ENCODE measurements around the gene MEF2A.

The MEF2A gene

DNA sequence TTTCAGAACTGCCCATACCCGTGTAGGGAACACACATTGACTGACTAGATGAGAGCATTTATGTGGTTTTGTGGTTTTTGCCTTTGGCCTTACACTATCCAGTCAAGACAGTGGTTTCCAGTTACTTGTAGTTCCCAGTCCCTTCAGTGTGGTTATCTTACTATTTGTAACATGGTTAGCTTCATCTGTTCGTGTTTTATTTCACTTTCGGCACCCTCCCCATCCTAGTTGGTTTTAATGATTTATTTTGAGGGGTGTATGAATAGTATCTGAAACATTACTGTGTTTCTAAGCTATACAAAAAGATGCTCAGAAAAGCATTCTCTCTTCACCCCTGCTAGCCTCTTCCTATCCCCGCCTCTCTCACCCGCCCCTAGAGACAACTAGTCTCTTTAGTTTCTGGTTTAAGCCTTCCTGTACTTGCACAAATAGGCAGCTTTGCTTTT is 153.3 kb downstream of the MEF2A start:
- Histone ChIP-seq H4K20me1 (ENCODE audit: insufficient read depth, low read length) (no peaks in the 10 kb centered on the region), H3K9ac (ENCODE audit: low read depth, low read length) (no peak overlapping the region), H3K4me1 (ENCODE audit: insufficient read depth, low read length) (peaks cover 24% of the 10 kb centered on the region), H2AFZ (ENCODE audit: low read depth, low read length) (no peak overlapping the region), H3K36me3 (ENCODE audit: insufficient read depth, low read length) (peaks cover 18% of the 10 kb centered on the region), H3K79me2 (ENCODE audit: insufficient read depth, low read length) (no peaks in the 10 kb centered on the region), H3K27me3 (ENCODE audit: insufficient read depth, low read length, poor library complexity) (no peaks in the 10 kb centered on the region), H3K4me2 (ENCODE audit: insufficient read depth, low read length) (no peak overlapping the region), H3K4me3 (ENCODE audit: low read depth in 1 of 2, low read length in 2 of 2) (no peak overlapping the region), H3K27ac (ENCODE audit: low read length) (0 out of 2 replicates have a peak overlapping the region, but pooled peaks have one; percentile 16), H3K9me3 (ENCODE audit: insufficient read depth, low read length, severe bottlenecking) (no peaks in the 10 kb centered on the region)
- TF ChIP-seq EZH2 (IDR thresholded peaks at IDR 0.05; ENCODE audit: borderline replicate concordance, low read depth, low read length, severe bottlenecking) = no peak
- TF ChIP-seq, protein P1, sequence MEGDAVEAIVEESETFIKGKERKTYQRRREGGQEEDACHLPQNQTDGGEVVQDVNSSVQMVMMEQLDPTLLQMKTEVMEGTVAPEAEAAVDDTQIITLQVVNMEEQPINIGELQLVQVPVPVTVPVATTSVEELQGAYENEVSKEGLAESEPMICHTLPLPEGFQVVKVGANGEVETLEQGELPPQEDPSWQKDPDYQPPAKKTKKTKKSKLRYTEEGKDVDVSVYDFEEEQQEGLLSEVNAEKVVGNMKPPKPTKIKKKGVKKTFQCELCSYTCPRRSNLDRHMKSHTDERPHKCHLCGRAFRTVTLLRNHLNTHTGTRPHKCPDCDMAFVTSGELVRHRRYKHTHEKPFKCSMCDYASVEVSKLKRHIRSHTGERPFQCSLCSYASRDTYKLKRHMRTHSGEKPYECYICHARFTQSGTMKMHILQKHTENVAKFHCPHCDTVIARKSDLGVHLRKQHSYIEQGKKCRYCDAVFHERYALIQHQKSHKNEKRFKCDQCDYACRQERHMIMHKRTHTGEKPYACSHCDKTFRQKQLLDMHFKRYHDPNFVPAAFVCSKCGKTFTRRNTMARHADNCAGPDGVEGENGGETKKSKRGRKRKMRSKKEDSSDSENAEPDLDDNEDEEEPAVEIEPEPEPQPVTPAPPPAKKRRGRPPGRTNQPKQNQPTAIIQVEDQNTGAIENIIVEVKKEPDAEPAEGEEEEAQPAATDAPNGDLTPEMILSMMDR (IDR thresholded peaks at IDR 0.05; ENCODE audit: borderline replicate concordance, extremely low read depth, low read length, poor library complexity, severe bottlenecking) = no peak
- no peak for ATAC-seq (ENCODE audit: insufficient read depth, low read depth)
- DNase-seq = no peak

DNA sequence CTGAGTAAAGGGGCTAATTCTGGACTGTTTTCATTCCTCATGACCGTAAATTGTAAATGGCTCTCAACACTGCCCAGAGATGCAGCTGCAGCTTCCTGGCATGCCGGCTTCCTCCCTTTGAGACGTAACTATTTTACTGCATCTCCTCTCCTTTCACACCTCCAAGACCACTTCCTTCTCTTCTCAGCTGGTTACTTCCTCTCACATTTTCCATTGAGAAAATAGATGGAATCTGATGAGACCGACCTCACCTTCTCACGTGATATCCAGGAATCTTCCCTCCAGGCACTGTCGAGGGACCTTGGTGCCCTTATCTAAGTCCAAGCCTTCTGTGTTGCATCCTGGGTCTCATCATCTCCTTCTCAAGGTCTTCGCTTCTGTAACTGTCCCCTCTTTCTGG is 154.7 kb downstream of the MEF2A start:
- peak; percentile 66 for ATAC-seq (ENCODE audit: insufficient read depth, low read depth)
- no peak overlapping the region for H2AFZ ChIP-seq (ENCODE audit: low read depth, low read length)
- no peak overlapping the region for H3K9ac ChIP-seq (ENCODE audit: low read depth, low read length)

DNA sequence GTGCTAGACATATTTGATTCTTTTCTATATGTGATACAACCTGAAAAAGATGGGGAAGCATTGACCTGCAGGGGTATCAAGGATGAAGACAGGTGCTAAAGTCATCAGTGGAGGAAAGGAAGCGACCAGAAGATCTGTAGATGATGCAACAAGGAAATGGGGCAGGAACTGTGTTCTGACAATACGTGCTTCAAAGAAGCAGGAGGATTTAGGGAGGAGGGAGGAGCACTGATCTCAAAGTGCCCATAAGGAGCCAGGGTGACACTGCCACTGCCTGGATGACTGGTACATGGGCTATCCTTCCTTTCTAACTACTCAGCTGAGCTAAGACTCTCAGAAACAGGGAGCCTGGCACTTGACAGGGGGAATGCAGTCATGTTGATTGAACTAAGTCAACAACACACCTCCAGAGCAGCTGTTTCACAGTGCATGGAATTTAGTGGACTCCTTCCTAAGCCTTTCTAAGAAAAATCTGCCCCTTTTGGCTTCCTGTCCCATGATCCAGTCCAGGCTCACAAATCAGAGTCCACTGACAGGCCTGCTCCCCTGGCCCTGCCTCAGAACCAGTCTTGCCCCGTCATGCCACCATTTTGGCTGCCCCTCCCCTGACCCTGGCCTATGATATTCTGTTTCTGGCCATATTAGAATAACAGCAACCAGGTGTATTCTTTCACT is 155.5 kb downstream of the MEF2A start:
- Histone ChIP-seq H3K9me3 (ENCODE audit: insufficient read depth, low read length, severe bottlenecking) (no peaks in the 10 kb centered on the region), H3K4me3 (ENCODE audit: low read depth in 1 of 2, low read length in 2 of 2) (no peak overlapping the region), H3K27me3 (ENCODE audit: insufficient read depth, low read length, poor library complexity) (no peaks in the 10 kb centered on the region), H3K9ac (ENCODE audit: low read depth, low read length) (no peak overlapping the region), H3K4me1 (ENCODE audit: insufficient read depth, low read length) (peaks cover 24% of the 10 kb centered on the region), H3K4me2 (ENCODE audit: insufficient read depth, low read length) (no peak overlapping the region), H2AFZ (ENCODE audit: low read depth, low read length) (no peak overlapping the region), H3K36me3 (ENCODE audit: insufficient read depth, low read length) (peaks cover 4% of the 10 kb centered on the region; the same call in 1 of the 2 replicates), H3K27ac (ENCODE audit: low read length) (peak overlapping the region; percentile 55), H4K20me1 (ENCODE audit: insufficient read depth, low read length) (no peaks in the 10 kb centered on the region), H3K79me2 (ENCODE audit: insufficient read depth, low read length) (no peaks in the 10 kb centered on the region)
- ATAC-seq (ENCODE audit: insufficient read depth, low read depth) = peak; percentile 59
- TF ChIP-seq, protein P1 (IDR thresholded peaks at IDR 0.05; ENCODE audit: borderline replicate concordance, extremely low read depth, low read length, poor library complexity, severe bottlenecking) = no peak
- no peak for TF ChIP-seq EZH2 (IDR thresholded peaks at IDR 0.05; ENCODE audit: borderline replicate concordance, low read depth, low read length, severe bottlenecking)
- peak; percentile 41 for DNase-seq

More for the DNA sequence above, 154.7 kb downstream of the MEF2A start:
- Histone ChIP-seq H3K4me1 (ENCODE audit: insufficient read depth, low read length) (peaks cover 24% of the 10 kb centered on the region), H3K79me2 (ENCODE audit: insufficient read depth, low read length) (no peaks in the 10 kb centered on the region), H3K4me3 (ENCODE audit: low read depth in 1 of 2, low read length in 2 of 2) (no peak overlapping the region), H3K9me3 (ENCODE audit: insufficient read depth, low read length, severe bottlenecking) (no peaks in the 10 kb centered on the region), H3K36me3 (ENCODE audit: insufficient read depth, low read length) (peaks cover 5% of the 10 kb centered on the region), H3K27ac (ENCODE audit: low read length) (peak overlapping the region; percentile 55), H4K20me1 (ENCODE audit: insufficient read depth, low read length) (no peaks in the 10 kb centered on the region), H3K4me2 (ENCODE audit: insufficient read depth, low read length) (no peak overlapping the region), H3K27me3 (ENCODE audit: insufficient read depth, low read length, poor library complexity) (no peaks in the 10 kb centered on the region)
- peak; percentile 40 for DNase-seq
- no peak for TF ChIP-seq EZH2 (IDR thresholded peaks at IDR 0.05; ENCODE audit: borderline replicate concordance, low read depth, low read length, severe bottlenecking)
- TF ChIP-seq, protein P1 (IDR thresholded peaks at IDR 0.05; ENCODE audit: borderline replicate concordance, extremely low read depth, low read length, poor library complexity, severe bottlenecking) = no peak
